ENCODE measurements around the gene TGIF1. TPM values are rescaled to one million over a fixed set of nuclear protein-coding genes. Genes with fewer than 3 reads are reported as not detected.
A peak's percentile ranks its signal among the peaks of the same experiment; 100 is the strongest.

The TGIF1 gene
- total RNA-seq, 4 donors from 2014 or later = 21.0 to 49.5 (median 35.3) TPM

DNA sequence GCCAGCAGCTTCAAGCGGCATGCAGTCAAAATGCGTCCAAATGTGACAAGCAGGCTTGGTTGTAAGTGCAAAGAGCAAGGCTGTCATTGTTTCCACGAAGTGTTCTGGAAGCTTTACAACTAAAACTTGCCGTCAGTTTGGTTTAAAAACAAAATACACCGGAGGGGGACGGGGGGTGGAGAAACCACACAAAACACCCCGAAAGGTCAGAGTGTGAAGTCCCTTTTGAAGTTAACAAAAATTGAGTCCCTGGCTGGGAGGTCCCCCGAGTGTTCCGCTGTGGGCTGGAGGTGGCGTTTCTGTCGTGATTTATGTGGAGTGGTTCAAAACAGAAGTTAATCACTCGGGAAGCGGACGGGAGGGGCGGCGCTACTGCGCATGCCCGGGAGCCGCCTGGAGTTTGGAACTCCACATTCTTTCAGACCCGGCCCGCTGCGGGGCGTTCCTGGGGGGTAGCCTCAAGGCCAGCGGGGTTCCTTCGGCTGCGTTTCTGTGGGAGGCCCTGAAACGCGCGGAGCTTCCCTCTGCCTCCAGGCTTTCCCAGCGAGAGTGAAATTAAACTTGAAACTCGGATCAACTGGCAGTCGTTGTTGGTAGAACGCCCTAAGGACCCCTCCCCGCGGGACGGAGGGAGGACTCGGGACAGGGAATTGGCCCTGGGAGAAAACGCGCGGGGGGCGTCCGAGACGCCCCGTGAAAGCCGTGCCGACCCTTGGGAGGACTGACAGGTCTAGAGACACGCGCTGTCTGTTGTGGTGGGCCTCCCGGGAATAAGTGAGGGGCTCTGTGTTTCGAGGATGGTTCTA, 1.4 kb downstream of the TGIF1 start:
- Histone ChIP-seq H3K4me3 (peak overlapping the region; percentile 65 to 76 (median 71)), H3K4me1 (peaks cover 0 to 28% (median 2%) of the 10 kb centered on the region in 4 donors), H3K27ac (peak overlapping the region; percentile 97 to 98 (median 97)), H3K27me3 (no peaks in the 10 kb centered on the region), H3K9me3 (no peaks in the 10 kb centered on the region), H3K36me3 (no peaks in the 10 kb centered on the region)
- peak; percentile 90 to 98 (median 95) for DNase-seq
- TF ChIP-seq POLR2A (IDR thresholded peaks at IDR 0.05) = peak; percentile 85 to 96
- TF ChIP-seq, protein P1, sequence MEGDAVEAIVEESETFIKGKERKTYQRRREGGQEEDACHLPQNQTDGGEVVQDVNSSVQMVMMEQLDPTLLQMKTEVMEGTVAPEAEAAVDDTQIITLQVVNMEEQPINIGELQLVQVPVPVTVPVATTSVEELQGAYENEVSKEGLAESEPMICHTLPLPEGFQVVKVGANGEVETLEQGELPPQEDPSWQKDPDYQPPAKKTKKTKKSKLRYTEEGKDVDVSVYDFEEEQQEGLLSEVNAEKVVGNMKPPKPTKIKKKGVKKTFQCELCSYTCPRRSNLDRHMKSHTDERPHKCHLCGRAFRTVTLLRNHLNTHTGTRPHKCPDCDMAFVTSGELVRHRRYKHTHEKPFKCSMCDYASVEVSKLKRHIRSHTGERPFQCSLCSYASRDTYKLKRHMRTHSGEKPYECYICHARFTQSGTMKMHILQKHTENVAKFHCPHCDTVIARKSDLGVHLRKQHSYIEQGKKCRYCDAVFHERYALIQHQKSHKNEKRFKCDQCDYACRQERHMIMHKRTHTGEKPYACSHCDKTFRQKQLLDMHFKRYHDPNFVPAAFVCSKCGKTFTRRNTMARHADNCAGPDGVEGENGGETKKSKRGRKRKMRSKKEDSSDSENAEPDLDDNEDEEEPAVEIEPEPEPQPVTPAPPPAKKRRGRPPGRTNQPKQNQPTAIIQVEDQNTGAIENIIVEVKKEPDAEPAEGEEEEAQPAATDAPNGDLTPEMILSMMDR (IDR thresholded peaks at IDR 0.05) = peak in 1 of 6 experiments; percentile 21

DNA sequence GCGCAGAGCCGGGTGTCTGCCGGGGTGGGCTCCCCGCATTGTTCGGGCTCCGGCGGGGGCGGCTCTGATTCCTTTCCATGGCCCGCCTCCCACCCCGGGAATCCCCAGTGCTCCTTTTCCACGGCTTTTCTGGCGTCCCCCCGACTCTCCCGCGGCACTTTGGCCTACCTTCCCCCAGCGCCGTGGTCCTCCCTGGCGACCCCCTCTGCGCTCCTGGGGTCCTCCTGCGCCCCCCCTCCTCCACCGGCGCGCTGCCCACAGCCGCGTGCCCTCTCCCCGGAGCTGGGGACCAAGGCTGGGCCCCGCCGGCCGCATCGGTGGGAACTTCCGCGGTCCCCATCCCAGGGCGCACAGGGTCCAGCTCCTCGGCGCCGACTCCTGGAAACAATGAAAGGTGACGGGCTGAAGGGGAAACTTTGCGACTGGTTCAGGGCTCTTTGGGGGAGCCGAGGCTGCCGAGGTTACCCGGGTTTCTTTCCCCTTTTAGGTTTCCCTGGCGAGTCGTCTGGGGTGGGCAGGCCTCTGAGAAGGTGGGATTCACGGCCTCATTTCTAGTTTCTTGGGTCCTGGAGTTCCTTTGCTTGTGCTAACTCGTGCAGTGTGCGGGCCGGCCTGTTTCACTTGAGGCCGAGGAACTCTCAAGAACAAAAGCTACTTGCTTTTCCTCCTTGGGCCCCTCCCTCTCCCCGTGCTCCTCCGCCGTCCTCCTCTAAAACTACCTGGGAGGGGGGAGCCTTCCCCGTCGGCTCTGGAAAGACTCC, 2.2 kb downstream of the TGIF1 start:
- peak; percentile 75 to 84 (median 78) for DNase-seq
- Histone ChIP-seq H3K27ac (peak overlapping the region; percentile 97 to 98 (median 97)), H3K4me1 (peaks cover 0 to 26% (median 0%) of the 10 kb centered on the region in 4 donors), H3K27me3 (no peaks in the 10 kb centered on the region), H3K4me3 (peak overlapping the region; percentile 65 to 76 (median 71)), H3K36me3 (peaks cover 0 to under 1% (median 0%) of the 10 kb centered on the region in 3 donors), H3K9me3 (no peaks in the 10 kb centered on the region)
- peak; percentile 30 to 62 for TF ChIP-seq POLR2A (IDR thresholded peaks at IDR 0.05)
- TF ChIP-seq, protein P1 (IDR thresholded peaks at IDR 0.05) = peak in 1 of 6 experiments; percentile 5

DNA sequence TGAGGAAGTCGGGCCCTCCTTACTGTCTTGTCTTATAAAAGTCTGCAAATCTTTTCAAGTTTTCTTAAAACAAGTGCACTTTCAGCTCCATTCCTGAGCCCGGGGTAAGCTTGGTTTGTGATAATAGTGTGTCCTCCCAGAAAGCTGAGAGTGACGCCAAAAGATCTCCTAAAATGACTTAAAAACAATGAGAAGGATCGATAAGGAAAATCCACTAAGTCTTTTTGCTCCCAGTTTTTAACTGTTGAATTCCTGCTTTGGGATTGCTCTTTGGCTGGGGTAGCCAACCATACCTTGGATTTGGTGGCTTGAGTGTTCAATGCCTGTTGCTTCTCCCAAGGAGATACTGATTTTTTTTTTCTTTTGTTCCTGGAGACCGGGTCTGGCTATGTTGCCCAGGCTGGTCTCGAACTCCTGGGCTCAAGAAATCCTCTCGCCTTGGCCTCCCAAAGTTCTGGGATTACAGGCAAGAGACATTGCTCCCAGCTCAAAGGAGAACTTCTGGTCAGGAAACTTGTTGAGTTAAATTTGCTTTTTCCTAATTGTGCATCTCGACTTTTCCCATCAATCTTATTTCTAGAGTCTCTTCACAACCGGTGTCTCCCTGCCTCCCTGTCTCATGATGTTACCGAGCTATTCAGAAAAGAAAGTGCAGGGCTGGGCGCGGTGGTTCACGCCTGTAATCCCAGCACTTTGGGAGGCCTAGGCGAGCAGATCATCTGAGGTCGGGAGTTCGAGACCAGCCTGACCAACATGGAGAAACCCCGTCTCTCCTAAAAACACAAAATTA, 3.0 kb downstream of the TGIF1 start:
- peaks cover 0 to 8% (median 0%) of the 10 kb centered on the region in 3 donors for H3K36me3 ChIP-seq
- no peaks in the 10 kb centered on the region for H3K27me3 ChIP-seq
- peak in 1 of 3 donors; percentile 59 for DNase-seq
- peak overlapping the region; percentile 97 to 98 (median 97) for H3K27ac ChIP-seq
- TF ChIP-seq, protein P1 (IDR thresholded peaks at IDR 0.05) = no peak
- TF ChIP-seq POLR2A (IDR thresholded peaks at IDR 0.05) = no peak
- H3K4me1 ChIP-seq = peaks cover 0 to 28% (median 0%) of the 10 kb centered on the region in 4 donors
- H3K9me3 ChIP-seq = no peaks in the 10 kb centered on the region
- H3K4me3 ChIP-seq = peak overlapping the region; percentile 65 to 76 (median 71)

DNA sequence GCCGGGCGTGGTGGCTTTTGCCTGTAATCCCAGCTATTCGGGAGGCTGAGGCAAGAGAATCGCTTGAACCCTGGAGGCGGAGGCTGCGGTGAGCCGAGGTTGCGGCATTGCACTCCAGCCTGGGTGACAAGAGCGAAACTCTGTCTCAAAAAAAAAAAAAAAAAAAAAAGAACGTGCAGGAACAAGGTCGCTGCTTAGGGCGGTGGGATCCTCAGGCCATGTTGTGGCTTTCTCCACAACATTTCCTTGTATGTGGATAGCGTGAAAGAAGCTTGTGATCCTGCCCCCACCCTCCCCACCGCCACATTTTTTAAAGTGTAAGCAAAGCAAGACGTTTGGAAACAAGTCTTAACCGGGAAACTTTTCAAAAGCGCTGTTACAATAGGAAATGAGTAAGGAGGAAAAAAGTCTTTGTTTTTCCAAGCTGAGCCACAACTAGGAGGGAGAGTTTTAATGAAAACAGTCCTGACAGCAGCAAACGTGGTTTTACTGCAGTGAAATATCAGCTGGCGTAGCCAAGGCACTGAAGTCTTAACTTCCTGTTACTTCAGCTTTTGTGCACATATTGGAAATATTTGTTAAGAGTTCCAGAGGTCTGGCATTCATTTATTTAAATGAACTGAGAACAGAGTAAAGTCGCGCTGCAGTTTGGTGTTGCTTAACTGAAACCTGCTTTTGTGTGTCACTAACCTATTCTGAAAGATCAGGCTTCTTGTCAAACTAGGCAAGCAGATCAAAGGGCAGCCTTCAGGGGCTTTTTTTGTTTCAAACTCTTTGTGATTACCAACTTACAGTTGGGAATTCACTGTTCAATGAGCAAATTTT, 3.8 kb downstream of the TGIF1 start:
- TF ChIP-seq, protein P1 (IDR thresholded peaks at IDR 0.05) = peak in 1 of 6 experiments; percentile 1
- TF ChIP-seq POLR2A (IDR thresholded peaks at IDR 0.05) = no peak
- H3K4me1 ChIP-seq = peaks cover 0 to 36% (median under 1%) of the 10 kb centered on the region in 4 donors
- DNase-seq = peak; percentile 34 to 70 (median 54)
- no peaks in the 10 kb centered on the region for H3K27me3 ChIP-seq
- H3K9me3 ChIP-seq = no peaks in the 10 kb centered on the region
- peak overlapping the region; percentile 0 to 75 (median 44) for H3K4me3 ChIP-seq
- peaks cover 0 to 16% (median 0%) of the 10 kb centered on the region in 3 donors for H3K36me3 ChIP-seq
- H3K27ac ChIP-seq = peak overlapping the region; percentile 97 to 98 (median 97)

Measured in Peyer's patch (tissue), 4 donors.